ENCODE results near the gene SORCS2.
"Not testable (repeated sequence)": the region's sequence is repeated elsewhere in the genome, so short reads cannot be mapped to it uniquely, and the experiment has no call there.

SORCS2 gene

GRCh38 chr4:7160951-7161440, 31.3 kb upstream of the SORCS2 start:
- no peak for DNase-seq

- DNase-seq, result no peak
These were observed 30.6 kb upstream of the SORCS2 start for GRCh38 chr4:7161721-7162214.

GRCh38 chr4:7165056-7165873, 27.1 kb upstream of the SORCS2 start:
- DNase-seq, result not testable (repeated sequence)

- DNase-seq, result no peak
These were observed 26.5 kb upstream of the SORCS2 start for GRCh38 chr4:7165874-7166201.

GRCh38 chr4:7166237-7166636, 26.1 kb upstream of the SORCS2 start:
- DNase-seq, result no peak

- DNase-seq, result no peak
These were observed 25.2 kb upstream of the SORCS2 start for GRCh38 chr4:7166981-7167700.

- no peak for DNase-seq
These were observed 24.6 kb upstream of the SORCS2 start for GRCh38 chr4:7167706-7168105.

- no peak for DNase-seq
These were observed 24.2 kb upstream of the SORCS2 start for GRCh38 chr4:7168106-7168505.

- DNase-seq, result no peak
These were observed 23.2 kb upstream of the SORCS2 start for GRCh38 chr4:7169134-7169533.

- DNase-seq, result no peak
These were observed 22.3 kb upstream of the SORCS2 start for GRCh38 chr4:7170012-7170411.

- DNase-seq, result no peak
These were observed 21.0 kb upstream of the SORCS2 start for GRCh38 chr4:7171191-7171900.

- no peak for DNase-seq
These were observed 19.8 kb upstream of the SORCS2 start for GRCh38 chr4:7172508-7172907.

- DNase-seq, result no peak
These were observed 19.4 kb upstream of the SORCS2 start for GRCh38 chr4:7172946-7173345.

- DNase-seq, result no peak
These were observed 18.4 kb upstream of the SORCS2 start for GRCh38 chr4:7173841-7174449.

- no peak for DNase-seq
These were observed 13.2 kb upstream of the SORCS2 start for GRCh38 chr4:7179158-7179557.

- DNase-seq, result no peak
These were observed 11.4 kb upstream of the SORCS2 start for GRCh38 chr4:7180938-7181337.

- no peak for DNase-seq
These were observed 9.7 kb upstream of the SORCS2 start for GRCh38 chr4:7182616-7183015.

- DNase-seq, result no peak
These were observed 9.2 kb upstream of the SORCS2 start for GRCh38 chr4:7183161-7183560.

GRCh38 chr4:7183780-7184460, 8.4 kb upstream of the SORCS2 start:
- DNase-seq, result no peak

- no peak for DNase-seq
These were observed 6.8 kb upstream of the SORCS2 start for GRCh38 chr4:7185487-7186030.

GRCh38 chr4:7186031-7186430, 6.3 kb upstream of the SORCS2 start:
- no peak for DNase-seq

GRCh38 chr4:7186516-7187167, 5.7 kb upstream of the SORCS2 start:
- DNase-seq, result no peak
